Caco-2 (cell line): ENCODE measurements around the gene GMFB. TPM values are rescaled to one million over a fixed set of nuclear protein-coding genes. Genes with fewer than 3 reads are reported as not detected.
A peak's percentile ranks its signal among the peaks of the same experiment; 100 is the strongest.

Experiments used
- BruUV-seq: library from RNA; stranded (reverse); fragments of 400-500 nt; replicated peaks from 2 replicates; lab custom pipeline; 2021; lab: Mats Ljungman, UMichigan
- CTCF ChIA-PET: fragments of 300-600 bp; sonication (Branson Sonifier 250); formaldehyde crosslinking; loops from one replicate; lab custom pipeline; 2022; ENCODE audit warnings: antibody characterized with exemption; lab: Charles Lee
- POLR2A ChIA-PET: fragments of 300-600 bp; sonication (Branson Sonifier 250); formaldehyde crosslinking; loops from one replicate; lab custom pipeline; 2022; ENCODE audit warnings: antibody characterized with exemption; lab: Charles Lee
- DNase-seq, 2 experiments: peaks; one replicate each; pipeline versions ENCODE4 v3.0.0 to v3.0.0-alpha.2; 2020 to 2022
- H3K27me3 ChIP-seq: replicated peaks from 2 replicates; pipeline ENCODE4 v1.6.0; 2011; ENCODE audit warnings: low read length; ENCODE audit not compliant: control insufficient read depth, insufficient read depth
- H3K36me3 ChIP-seq: 2 replicates; pipeline ENCODE4 v1.5.1; 2011; ENCODE audit warnings: low read length; ENCODE audit not compliant: control insufficient read depth, insufficient read depth
- H3K4me1 ChIP-seq: fragments of 250-450 bp; sonication (Bioruptor Pico); 2 replicates; pipeline ENCODE4 v1.5.1; 2020; ENCODE audit warnings: mild to moderate bottlenecking
- H3K4me3 ChIP-seq: 2 replicates; pipeline ENCODE4 v1.5.1; 2011; ENCODE audit warnings: low read depth, mild to moderate bottlenecking, control low read depth, low read length
- H3K9me3 ChIP-seq: fragments of 250-450 bp; sonication (Bioruptor Pico); 2 replicates; pipeline ENCODE4 v1.5.1; 2020; ENCODE audit warnings: mild to moderate bottlenecking, moderate library complexity
- H3K27ac Mint-ChIP-seq: one replicate; pipeline ENCODE4 v1.8.0; 2022; ENCODE audit warnings: mixed read lengths; ENCODE audit not compliant: unreplicated experiment
- H3K27me3 Mint-ChIP-seq: one replicate; pipeline ENCODE4 v1.8.0; 2022; ENCODE audit warnings: mixed read lengths; ENCODE audit not compliant: insufficient read depth, unreplicated experiment
- H3K36me3 Mint-ChIP-seq: one replicate; pipeline ENCODE4 v1.8.0; 2022; ENCODE audit warnings: mild to moderate bottlenecking, mixed read lengths; ENCODE audit not compliant: insufficient read depth, unreplicated experiment
- H3K4me1 Mint-ChIP-seq: one replicate; pipeline ENCODE4 v1.8.0; 2022; ENCODE audit warnings: low read depth, mixed read lengths; ENCODE audit not compliant: unreplicated experiment
- H3K4me3 Mint-ChIP-seq: one replicate; pipeline ENCODE4 v1.8.0; 2022; ENCODE audit warnings: mild to moderate bottlenecking, moderate library complexity, mixed read lengths; ENCODE audit not compliant: unreplicated experiment
- H3K9me3 Mint-ChIP-seq: one replicate; pipeline ENCODE4 v1.8.0; 2022; ENCODE audit warnings: mixed read lengths; ENCODE audit not compliant: unreplicated experiment
- CTCF ChIP-seq, 2 experiments: fragments of 200-600 bp in 1 of 2; IDR thresholded peaks; 1 replicate in 1 of 2; 2 replicates in 1 of 2; pipeline versions ENCODE4 v1.5.1 to v1.8.0; 2011 to 2022; ENCODE audit warnings: antibody characterized with exemption in 1 of 2, control low read depth in 1 of 2, inconsistent platforms in 1 of 2, low read depth in 1 of 2, low read length in 1 of 2, mild to moderate bottlenecking in 1 of 2, moderate library complexity in 1 of 2; ENCODE audit not compliant: insufficient read depth in 1 of 2, severe bottlenecking in 1 of 2, unreplicated experiment in 1 of 2
- intact Hi-C: fragments of 100-400 bp; cut with micrococcal nuclease; formaldehyde crosslinking; loops from one replicate; pipeline ENCODE4 v1.10.0; 2022; ENCODE audit not compliant: unreplicated experiment
- total RNA-seq: library from RNA; stranded (reverse); gene quantifications from 2 replicates; pipeline ENCODE4 v1.2.3, GENCODE V29; 2022

GMFB gene
- total RNA-seq, 1 experiment from 2014 or later = 67.4 TPM

DNA sequence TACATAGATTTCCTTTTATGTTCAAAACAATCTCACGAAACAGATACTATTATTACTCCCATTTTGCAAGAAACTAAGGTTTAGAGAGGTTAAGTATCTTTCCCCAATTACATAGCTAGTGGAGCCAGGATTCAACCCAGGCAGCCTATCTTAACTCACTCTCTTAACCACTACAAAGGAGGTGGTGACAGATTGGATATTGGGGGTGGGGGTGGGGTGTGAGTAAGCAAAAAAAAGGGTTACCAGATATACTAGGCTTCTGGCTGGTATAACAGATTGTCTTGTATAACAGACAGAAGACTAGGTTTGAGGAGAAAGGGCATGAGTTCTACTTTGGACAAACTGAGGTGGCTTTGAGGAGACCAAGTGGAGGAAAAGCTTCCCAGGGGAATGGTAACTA is 2.1 kb downstream of the GMFB start:
- no peak for DNase-seq
- Histone ChIP-seq H3K4me1 (peaks cover 34% of the 10 kb centered on the region), H3K9me3 (no peaks in the 10 kb centered on the region), H3K27me3 (no peaks in the 10 kb centered on the region), H3K36me3 (no peaks in the 10 kb centered on the region), H3K4me3 (no peak overlapping the region)
- TF ChIP-seq CTCF (IDR thresholded peaks at IDR 0.05; ENCODE audit: insufficient read depth in 1 of 2, low read depth in 1 of 2, low read length in 1 of 2, severe bottlenecking in 1 of 2, unreplicated experiment in 1 of 2) = no peak
- Mint-ChIP-seq H3K27ac (no peak overlapping the region), H3K4me1 (peaks cover 26% of the 10 kb centered on the region), H3K9me3 (no peaks in the 10 kb centered on the region), H3K27me3 (no peaks in the 10 kb centered on the region), H3K4me3 (peak overlapping the region; percentile 53), H3K36me3 (peaks cover 23% of the 10 kb centered on the region)
- ChIA-PET CTCF (interaction anchor here (1.7 kb wide), 1 partner anchor 23 kb away, joined by 6 read pairs; the partner anchor contains the start of gene CGRRF1), POLR2A (no interaction called here)
- intact Hi-C loops = no loop called here
- BruUV-seq = no TSS peak

DNA sequence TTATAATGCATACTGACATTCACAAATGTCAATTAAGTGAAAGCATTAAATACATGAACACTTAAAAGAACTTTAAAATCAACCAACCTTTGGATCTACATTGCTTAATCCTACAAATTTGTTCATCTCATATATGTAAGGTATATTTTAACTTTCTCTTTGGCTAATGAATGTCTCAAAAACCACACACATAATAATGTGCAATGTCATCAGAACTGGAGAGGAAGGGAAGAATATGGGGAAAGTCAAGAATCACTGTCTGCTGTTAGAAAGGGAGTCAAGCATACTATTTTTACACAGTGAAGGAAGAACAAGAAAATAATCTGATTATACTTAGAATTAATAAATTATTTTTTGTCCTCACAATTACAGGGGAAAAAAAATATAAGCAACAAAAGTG is 4.9 kb downstream of the GMFB start:
- Histone ChIP-seq H3K36me3 (no peaks in the 10 kb centered on the region), H3K4me3 (no peak overlapping the region), H3K27me3 (no peaks in the 10 kb centered on the region), H3K4me1 (peaks cover 17% of the 10 kb centered on the region; the same call in 1 of the 2 replicates), H3K9me3 (no peaks in the 10 kb centered on the region)
- POLR2A ChIA-PET = no interaction called here
- no peak for DNase-seq
- Mint-ChIP-seq H3K27me3 (no peaks in the 10 kb centered on the region), H3K4me3 (no peak overlapping the region), H3K36me3 (peaks cover 25% of the 10 kb centered on the region), H3K4me1 (peaks cover 26% of the 10 kb centered on the region), H3K9me3 (no peaks in the 10 kb centered on the region), H3K27ac (no peak overlapping the region)
- no TSS peak for BruUV-seq
- CTCF ChIA-PET = interaction anchor here (1.0 to 2.0 kb wide), 2 partner anchors 26 to 63 kb away, joined by 3 to 4 read pairs; partner anchors contain the start of gene CGRRF1
- intact Hi-C loops = no loop called here
- no peak for TF ChIP-seq CTCF (IDR thresholded peaks at IDR 0.05; ENCODE audit: insufficient read depth in 1 of 2, low read depth in 1 of 2, low read length in 1 of 2, severe bottlenecking in 1 of 2, unreplicated experiment in 1 of 2)

DNA sequence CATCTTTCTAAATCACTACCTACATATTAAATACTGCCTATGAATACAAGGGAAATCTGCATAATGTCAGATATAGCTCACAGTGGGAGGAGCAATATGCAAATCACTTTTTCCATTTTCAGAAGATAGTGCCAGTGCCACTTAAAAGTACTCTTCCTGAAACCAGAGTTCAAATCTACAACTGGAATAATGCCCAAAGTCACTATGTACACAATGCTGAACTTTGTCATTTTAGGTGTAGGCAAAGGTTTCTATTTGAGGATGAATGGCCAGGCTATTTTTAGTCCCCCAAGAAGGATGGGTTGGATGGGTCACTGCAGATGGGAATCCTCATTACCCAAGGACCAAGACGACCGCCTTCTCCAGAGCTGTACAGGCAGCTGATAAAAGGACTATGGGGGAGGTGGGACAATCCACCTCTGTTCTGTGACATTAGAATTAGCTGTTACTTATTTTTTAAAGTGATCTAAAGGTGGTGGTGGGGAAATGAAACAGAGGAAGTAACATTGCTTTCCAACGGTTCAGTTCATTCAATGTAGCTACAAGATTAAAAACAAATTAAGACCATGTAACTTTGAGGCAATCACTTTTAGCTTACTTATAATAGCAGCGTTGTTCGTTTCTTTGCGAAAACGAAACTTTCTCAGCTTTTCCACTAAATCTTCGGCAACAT is 5.6 kb downstream of the GMFB start:
- Histone ChIP-seq H3K9me3 (no peaks in the 10 kb centered on the region), H3K4me1 (peaks cover 17% of the 10 kb centered on the region; the same call in 1 of the 2 replicates), H3K36me3 (no peaks in the 10 kb centered on the region), H3K4me3 (no peak overlapping the region), H3K27me3 (no peaks in the 10 kb centered on the region)
- H3K4me1 Mint-ChIP-seq = peaks cover 26% of the 10 kb centered on the region
- DNase-seq = no peak
- H3K9me3 Mint-ChIP-seq = no peaks in the 10 kb centered on the region
- BruUV-seq = no TSS peak
- POLR2A ChIA-PET = no interaction called here
- CTCF ChIA-PET = interaction anchor here (2.0 kb wide), 1 partner anchor 26 kb away, joined by 4 read pairs; the partner anchor contains the start of gene CGRRF1
- no peaks in the 10 kb centered on the region for H3K27me3 Mint-ChIP-seq
- TF ChIP-seq CTCF (IDR thresholded peaks at IDR 0.05; ENCODE audit: insufficient read depth in 1 of 2, low read depth in 1 of 2, low read length in 1 of 2, severe bottlenecking in 1 of 2, unreplicated experiment in 1 of 2) = no peak
- H3K4me3 Mint-ChIP-seq = no peak overlapping the region
- intact Hi-C loops = no loop called here
- no peak overlapping the region for H3K27ac Mint-ChIP-seq
- peaks cover 31% of the 10 kb centered on the region for H3K36me3 Mint-ChIP-seq
